Activated CD4-positive, alpha-beta T cell treated with anti-CD3 and anti-CD28 coated beads, Interleukin-2, amount 50 U/mL, for 48 hours (primary cell): ENCODE data around the gene FOXA3.
"Not testable (repeated sequence)": the region's sequence is repeated elsewhere in the genome, so short reads cannot be mapped to it uniquely, and the experiment has no call there.

Experiments used
- DNase-seq, 2 experiments: peaks; one replicate each; pipeline ENCODE4 v3.0.0-alpha.2; 2020

Gene FOXA3

GRCh38 chr19:45876411-45877197, 12.5 kb downstream of the FOXA3 start:
- peak; percentile 58 to 64 for DNase-seq

DNA sequence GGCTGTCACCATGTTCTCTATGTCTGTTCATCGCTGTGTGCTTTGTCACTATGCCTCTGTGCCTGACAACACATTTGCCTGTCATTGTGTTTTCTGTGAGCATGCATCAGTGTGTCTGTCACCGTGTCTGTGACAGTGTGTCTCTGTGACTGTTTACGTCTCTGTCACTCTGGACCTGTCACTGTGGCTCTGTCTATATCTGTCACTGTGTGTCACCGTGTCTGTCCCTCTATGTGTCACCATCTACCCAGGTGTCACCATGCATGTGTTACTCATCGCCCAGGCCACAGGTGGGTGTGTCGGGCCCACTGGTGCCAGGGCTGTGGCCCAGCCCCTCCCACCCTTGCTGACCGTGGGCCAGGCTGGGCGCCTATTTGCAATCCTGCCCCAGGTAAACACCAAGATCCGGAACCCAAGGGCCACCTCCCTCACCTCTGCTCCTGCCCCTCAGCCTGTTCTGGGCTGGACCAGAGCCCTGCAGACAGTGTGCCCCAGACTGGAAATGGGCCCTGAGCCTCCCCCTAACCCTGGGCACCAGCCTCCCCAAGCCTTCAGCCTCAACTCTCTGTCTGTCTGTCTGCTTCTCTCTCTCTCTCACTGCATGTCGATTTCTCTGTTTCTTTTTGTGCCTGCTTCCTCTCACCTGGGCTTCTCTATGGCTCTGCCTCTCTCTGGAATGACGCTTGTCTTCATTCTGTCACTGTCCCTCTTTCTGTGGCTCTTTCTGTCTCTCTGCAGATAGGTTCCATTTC, 14.1 kb downstream of the FOXA3 start:
- DNase-seq = no peak

- DNase-seq = no peak
Measured at GRCh38 chr19:45879055-45879454, 14.9 kb downstream of the FOXA3 start.

- DNase-seq = no peak
Measured at GRCh38 chr19:45879971-45880370, 15.8 kb downstream of the FOXA3 start.

DNA sequence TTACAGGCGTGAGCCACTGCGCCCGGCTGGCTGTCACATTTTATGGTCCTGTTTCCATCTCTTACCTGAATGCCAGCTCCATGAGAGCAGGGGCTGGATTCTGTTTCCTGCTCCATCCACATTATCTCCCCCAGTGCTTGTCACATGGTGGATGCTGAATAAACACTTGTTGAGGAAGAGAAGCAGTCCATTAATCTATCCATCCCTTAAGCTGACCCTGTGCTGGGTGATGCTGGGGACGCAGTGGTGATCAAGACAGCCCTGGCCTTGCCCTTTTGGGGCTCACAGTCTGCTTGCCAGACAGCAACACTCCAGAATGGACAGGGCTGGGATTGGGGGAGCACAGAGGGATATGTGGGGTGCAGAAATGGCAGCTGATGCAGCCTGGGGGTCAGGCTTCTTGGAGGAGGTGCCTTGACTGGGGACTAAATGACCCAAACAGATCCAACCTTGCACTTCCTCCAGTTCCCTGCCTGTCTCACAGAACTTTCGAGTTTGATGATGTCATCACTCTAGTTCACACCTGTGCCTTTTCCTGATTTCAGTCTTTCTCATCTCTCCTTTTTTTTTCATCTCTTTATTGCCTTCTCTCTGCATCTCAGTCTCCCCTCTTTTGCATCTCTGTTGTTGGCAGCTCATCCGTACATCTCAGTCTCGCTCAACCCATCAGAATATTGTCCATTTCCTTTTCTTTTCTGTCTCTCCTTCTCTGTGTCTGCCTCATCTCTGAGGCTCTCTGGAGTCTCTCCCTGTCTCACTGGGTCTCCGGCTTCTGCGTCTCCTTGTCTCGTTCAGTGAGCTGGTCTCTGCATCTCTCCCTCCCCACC, 17.2 kb downstream of the FOXA3 start:
- DNase-seq = no peak

DNA sequence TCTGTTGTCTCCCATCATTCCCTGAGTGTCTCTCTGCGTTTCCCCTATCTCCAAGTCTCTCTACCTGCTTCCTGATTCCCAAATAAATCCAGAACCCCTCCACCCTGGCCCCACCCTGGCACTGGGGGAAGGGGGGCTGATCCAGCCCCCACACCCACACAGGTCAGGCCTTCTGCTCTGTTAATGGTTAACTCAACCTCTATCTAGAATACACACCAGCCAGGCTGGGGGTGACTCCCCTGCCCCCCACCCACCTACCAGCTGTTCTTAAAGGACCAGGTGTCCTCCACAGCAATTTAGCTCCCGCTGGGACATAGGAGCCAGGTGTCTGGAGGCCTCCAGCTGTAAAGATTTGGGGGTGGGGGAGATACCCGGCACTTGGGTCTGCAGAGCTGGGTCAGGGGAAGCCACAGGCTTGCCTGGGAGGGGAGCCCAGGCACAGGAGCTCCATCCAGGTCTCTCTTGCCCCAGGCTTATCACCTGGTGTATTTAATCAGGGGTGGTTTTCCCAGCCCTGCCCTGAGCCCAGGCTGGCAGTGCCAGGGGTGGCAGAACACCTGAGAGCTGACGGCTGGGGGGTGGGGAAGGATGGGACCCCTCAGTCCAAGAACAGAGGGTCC, 17.9 kb downstream of the FOXA3 start:
- no peak for DNase-seq

DNA sequence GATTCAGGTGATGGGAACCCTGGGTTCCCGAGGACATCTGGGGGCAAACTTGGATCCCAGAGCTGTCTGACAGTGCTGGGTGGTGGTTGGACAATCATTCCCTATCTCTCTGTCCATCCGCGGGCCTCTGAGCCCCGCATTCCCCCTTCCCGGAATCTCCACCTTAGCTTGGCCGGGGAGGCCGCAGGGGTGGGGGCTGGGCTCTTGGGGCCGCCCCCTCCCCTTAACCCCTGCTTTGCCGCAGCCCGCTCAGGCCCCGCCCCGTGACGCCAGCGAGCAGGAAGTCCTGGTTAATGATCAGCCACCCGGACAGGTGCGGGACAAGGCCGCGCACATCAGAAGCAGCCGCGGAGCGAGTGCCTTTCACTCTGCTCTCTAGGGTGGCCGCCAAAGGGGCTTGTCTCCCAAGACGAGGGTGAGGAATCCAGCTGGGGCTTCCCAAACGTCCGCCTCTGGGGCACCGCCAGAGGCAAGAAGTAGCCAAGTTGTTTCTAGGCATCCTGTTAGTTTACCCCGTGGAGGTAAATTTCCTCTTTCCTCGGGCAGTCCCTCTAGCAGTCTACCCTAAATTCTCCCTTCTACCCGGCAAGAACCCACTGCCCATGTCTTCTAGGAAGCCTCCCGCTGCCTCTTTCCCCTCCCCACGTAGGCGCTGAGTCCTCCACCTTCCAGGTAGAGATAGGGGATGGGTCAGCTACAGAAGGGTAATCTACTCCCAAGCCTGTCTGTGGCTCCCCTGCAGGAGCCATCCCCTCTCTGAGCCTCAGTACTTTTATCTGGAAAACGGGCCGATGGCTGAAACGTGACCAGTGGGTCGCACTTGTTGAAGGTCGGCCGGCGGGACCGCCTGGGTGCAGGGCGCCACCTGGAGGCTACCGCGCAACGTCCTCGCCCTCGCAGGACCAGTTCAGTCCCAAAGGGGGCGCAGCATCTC, 18.8 kb downstream of the FOXA3 start:
- peak; percentile 89 to 92 for DNase-seq

GRCh38 chr19:45883586-45883880, 19.4 kb downstream of the FOXA3 start:
- no peak for DNase-seq

- no peak for DNase-seq
Measured at GRCh38 chr19:45883881-45884681, 20.0 kb downstream of the FOXA3 start.

DNA sequence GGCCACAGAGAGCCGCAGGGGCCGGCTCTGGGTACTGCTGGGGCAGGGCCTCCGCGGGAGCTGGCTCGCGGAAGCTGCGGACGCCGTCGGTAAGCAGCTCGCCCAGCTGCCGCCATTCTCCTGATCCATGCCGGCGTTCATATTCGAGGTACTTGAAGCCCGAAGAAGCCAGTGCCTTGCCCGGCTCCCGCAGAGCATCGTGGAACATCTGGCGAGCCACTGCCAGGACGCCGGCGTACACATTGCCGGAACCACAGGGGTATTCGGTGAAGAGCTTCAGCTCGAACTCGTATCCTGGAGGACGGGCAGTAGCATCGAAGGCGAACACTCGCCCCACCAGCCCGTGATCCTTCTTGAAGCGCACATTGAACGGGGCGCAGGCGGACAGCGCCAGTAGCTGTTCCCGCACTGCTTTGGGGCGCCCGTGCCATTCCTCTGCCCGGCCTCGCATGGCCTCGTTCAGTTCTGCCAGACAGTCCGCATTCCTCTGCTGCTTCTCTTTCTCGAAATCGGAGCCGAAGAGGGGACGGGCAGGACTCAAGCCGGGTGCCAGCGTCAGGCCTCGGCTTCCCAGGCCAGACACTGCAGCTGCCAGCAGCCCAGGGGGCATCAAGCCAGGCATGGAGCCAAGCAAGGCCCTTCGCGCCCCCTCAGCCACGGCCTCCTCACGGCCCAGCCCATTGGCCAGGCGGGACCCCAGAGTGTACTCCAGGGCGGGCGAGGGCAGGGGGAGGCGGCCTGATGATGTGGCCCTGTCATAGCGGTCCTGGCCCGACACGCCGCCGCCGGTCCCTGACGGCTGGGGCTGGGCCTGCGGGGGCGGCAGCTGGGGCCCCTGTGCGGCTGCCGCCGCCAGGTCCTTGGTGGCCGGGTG, 20.8 kb downstream of the FOXA3 start:
- DNase-seq = peak; percentile 31 to 35

- DNase-seq = peak; percentile 86 to 90
Measured at GRCh38 chr19:45885556-45886426, 21.7 kb downstream of the FOXA3 start, which contains the start of gene IRF2BP1. IRF2BP1 (minus strand) TSS chr19:45886141; CDS start chr19:45885774, 367 bp downstream.

DNA sequence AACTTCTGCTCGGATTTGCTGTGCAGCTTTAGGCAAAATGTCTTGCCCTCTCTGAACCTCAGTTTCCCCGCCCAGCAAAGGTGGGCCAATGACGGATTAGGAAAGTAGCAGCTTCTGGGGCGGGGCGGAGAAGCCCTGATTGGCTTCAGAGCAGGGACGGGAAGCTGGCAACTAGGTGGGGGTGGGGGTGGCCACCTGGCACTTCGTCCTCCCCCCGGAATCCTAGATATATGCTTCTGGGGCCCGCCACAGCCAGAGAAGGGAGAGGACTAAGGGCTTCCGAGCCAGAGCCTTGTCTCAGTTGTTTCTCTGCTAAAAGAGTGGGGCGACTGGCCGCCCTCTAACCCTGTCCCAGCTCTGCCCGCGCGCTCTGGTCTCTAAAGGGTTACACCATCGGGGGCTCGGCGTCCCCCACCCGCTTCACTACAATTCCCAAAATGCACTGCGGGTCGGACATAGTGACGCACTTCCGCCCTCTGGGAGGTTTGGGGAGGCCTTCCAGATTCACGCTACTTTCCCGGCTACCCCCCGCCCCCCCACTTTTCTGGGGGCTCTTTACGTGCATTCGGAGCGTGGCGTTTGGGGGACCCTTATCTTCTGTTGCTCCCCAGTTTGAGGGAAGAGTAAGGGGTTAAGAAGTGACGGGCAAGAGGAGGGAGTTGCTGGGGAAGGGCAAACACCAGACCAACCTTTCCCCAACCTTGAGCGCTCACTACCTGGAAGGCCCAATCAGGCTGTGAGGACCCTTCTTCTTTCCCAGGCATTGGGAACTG, 22.5 kb downstream of the FOXA3 start:
- peak; percentile 93 to 95 for DNase-seq

DNA sequence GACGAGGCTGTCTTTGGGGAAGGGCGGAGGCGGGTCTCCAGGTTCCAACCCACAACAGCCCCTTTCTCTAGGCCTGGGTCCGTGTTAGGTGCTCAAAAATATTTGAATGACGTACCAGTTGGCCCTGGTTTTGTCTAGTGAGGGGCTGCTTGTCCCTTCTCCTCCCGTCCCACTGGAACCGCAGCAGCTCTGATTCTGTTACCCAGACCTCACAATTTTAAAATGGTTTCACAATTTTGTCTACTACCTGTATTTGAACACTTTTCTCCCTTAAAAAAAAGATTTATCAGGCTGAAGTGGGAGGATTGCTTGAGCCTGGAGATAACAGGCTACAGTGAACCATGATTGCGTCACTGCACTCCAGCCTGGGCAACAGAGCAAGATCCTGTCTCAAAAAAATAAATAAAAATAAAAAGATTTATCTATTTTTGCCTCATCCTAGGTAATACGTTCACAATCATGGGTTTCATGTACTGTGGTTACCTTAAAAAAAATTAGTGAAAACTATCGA, 23.1 kb downstream of the FOXA3 start:
- DNase-seq = no peak

- DNase-seq = no peak
Measured at GRCh38 chr19:45889210-45889885, 25.2 kb downstream of the FOXA3 start.

GRCh38 chr19:45890877-45891276, 26.8 kb downstream of the FOXA3 start:
- no peak for DNase-seq

DNA sequence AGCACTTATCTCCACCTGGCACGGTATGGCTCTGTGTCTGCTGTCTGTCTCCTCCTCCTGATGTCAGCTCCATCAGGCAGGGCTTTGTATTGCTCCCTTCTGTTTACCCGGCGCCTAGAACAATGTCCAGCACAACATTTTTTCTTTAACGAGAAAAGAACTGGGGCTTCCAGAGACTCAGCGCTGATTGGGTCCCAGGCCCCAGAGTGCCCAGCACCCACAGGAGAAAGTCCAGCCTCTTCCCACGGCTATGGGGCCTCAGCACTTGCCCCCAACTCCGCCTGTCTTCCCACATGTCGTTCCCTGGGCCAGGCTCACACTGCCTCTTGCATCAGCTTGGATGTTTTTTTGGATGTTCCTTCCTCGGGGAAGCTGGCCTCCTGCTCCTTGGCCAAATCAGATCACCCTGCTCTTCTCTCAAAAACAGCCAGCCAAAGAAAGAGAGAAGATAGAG, 31.4 kb downstream of the FOXA3 start:
- no peak for DNase-seq

GRCh38 chr19:45895983-45896599, 32.0 kb downstream of the FOXA3 start:
- DNase-seq = not testable (repeated sequence)
